ENCODE results near the gene PCED1A. TPM values are rescaled to one million over a fixed set of nuclear protein-coding genes. Genes with fewer than 3 reads are reported as not detected.
A peak's percentile ranks its signal among the peaks of the same experiment; 100 is the strongest.

The PCED1A gene
- total and polyA plus RNA-seq, 2 of the 13 experiments (the other 11 are each of a cell fraction or from before 2014, with no cell fraction given) = 40.1 to 84.2 TPM

GRCh38 chr20:2873747-2874041 is 33.2 kb upstream of the PCED1A start (continued):
- TF ChIP-seq, protein P1, sequence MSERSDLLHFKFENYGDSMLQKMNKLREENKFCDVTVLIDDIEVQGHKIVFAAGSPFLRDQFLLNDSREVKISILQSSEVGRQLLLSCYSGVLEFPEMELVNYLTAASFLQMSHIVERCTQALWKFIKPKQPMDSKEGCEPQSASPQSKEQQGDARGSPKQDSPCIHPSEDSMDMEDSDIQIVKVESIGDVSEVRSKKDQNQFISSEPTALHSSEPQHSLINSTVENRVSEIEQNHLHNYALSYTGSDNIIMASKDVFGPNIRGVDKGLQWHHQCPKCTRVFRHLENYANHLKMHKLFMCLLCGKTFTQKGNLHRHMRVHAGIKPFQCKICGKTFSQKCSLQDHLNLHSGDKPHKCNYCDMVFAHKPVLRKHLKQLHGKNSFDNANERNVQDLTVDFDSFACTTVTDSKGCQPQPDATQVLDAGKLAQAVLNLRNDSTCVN (CRISPR knock-in tag; IDR thresholded peaks at IDR 0.05; ENCODE audit: borderline replicate concordance) = no peak
- no peak for TF ChIP-seq CREB3 (CRISPR knock-in tag; IDR thresholded peaks at IDR 0.05)
- 0 out of 2 replicates have a peak, but pooled peaks have one; percentile 21 for TF ChIP-seq BHLHE40 (IDR thresholded peaks at IDR 0.05; ENCODE audit: low read length)
- TF ChIP-seq, protein P2, sequence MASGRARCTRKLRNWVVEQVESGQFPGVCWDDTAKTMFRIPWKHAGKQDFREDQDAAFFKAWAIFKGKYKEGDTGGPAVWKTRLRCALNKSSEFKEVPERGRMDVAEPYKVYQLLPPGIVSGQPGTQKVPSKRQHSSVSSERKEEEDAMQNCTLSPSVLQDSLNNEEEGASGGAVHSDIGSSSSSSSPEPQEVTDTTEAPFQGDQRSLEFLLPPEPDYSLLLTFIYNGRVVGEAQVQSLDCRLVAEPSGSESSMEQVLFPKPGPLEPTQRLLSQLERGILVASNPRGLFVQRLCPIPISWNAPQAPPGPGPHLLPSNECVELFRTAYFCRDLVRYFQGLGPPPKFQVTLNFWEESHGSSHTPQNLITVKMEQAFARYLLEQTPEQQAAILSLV (CRISPR knock-in tag; IDR thresholded peaks at IDR 0.05; ENCODE audit: borderline replicate concordance) = no peak

DNA sequence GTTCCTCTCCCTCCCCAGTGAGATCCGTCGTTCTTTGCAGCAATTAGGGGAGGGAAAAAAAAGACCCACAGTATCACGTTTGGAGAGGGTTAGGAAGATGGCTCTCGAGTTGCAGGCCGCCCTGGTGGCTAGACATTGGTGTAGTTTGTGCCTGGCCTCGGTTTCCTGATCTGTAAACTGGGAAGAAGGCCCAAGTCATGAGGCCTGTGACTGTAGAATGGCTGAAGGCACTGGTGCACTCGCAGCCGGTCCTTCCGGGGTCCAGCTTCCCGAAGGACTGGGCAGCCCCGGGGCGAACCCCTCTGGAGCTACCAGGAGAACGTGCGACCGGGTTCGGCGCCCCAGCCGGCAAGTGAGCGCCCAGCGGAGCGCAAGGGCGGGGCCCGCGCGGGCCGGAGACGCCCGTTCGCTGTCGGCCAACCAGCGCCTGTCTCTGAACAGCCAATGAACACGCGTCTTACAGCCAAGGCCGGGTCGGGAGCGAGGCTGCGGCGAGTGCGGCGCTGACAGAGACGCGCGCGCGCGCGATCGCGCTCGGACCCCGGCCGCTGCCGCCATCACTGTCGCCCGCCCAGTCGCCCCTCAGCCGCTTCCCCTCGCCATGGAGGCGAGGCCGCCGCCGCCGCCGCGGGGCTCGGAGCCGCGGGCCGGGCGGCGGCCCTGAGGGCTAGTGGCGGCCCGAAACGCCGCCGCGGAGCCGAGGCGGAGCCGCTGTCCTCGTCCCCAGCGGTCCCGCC is 32.7 kb upstream of the PCED1A start, which contains the start of gene PTPRA:
Gene PTPRA (plus strand): TSS at position 472 of the 737 bp plus-strand sequence. CDS start 90,797 bp downstream, outside the sequence.
- H4K20me1 ChIP-seq (ENCODE audit: insufficient read depth, low read length) = no peaks in the 10 kb centered on the region
- DNase-seq (ENCODE audit: low spot score) (peak; percentile 91), ATAC-seq (peak; percentile 90), FAIRE-seq (peak; percentile 8)
- H3K4me1 ChIP-seq (ENCODE audit: insufficient read depth, low read length) = peaks cover 63% of the 10 kb centered on the region
- peaks cover 0 to 18% of the 10 kb centered on the region in 2 experiments; a peak in 3 of 5 replicates for H3K27me3 ChIP-seq (ENCODE audit: control insufficient read depth in 1 of 2, insufficient read depth in 2 of 2, low read length in 2 of 2)
- in situ Hi-C loops (cut with HindIII; ENCODE audit: extremely low pct_ligation_motif_present, low pct_unique_long_range_greater_than_20kb) (no loop called here), intact Hi-C loops (cut with micrococcal nuclease; ENCODE audit: unreplicated experiment) (loop anchor here (10.0 kb wide), 1 partner anchor 72 kb away; no protein-coding TSS in a partner anchor)
- no TSS peak for BruUV-seq (replicated peaks)
- POLR2A ChIA-PET = interaction anchor here (0.6 to 1.8 kb wide), 13 partner anchors 8 to 350 kb away, joined by 3 to 11 read pairs (median 3); partner anchors contain the start of genes PCED1A and VPS16
- H3K9ac ChIP-seq (ENCODE audit: insufficient read depth, low read depth, low read length) = peak within 1 kb of the TSS; percentile 84
- peaks cover 41% of the 10 kb centered on the region for H3K79me2 ChIP-seq (ENCODE audit: insufficient read depth, low read length)
- H3K36me3 ChIP-seq (replicated peaks in 1 of 2; ENCODE audit: control insufficient read depth in 1 of 2, insufficient read depth in 2 of 2, low read length in 2 of 2) = peaks cover 0 to 3% of the 10 kb centered on the region in 2 experiments; a peak in 1 of 5 replicates
- H3K4me3 ChIP-seq (replicated peaks in 1 of 3; ENCODE audit: insufficient read depth in 1 of 3, low read depth in 2 of 3, low read length in 3 of 3) = peak within 1 kb of the TSS; percentile 77 to 98 (median 92)
- H2AFZ ChIP-seq (ENCODE audit: low read length) = peak within 1 kb of the TSS; percentile 86
- CTCF ChIA-PET (ENCODE audit: low intra/inter-chr PET ratio, low total read pairs) = no interaction called here
- no peaks in the 10 kb centered on the region for H3K9me3 ChIP-seq (ENCODE audit: low read length)
- peak within 1 kb of the TSS; percentile 96 for H3K4me2 ChIP-seq (ENCODE audit: low read depth, low read length)
- peak within 1 kb of the TSS; percentile 49 for H3K27ac ChIP-seq (ENCODE audit: extremely low read length, insufficient read depth, low read length)
- WGBS (ENCODE audit: low lambda C conversion rate) = under 1% methylated on average over 50 of the region's 83 CpGs
- peak; percentile 87 for TF ChIP-seq PHF20 (CRISPR knock-in tag; IDR thresholded peaks at IDR 0.05)
- peak; percentile 65; the same call in 1 of the 2 replicates for TF ChIP-seq ZNF691 (CRISPR knock-in tag; IDR thresholded peaks at IDR 0.05; ENCODE audit: borderline replicate concordance, low read depth)
- TF ChIP-seq ZNF33A (CRISPR knock-in tag; IDR thresholded peaks at IDR 0.05; ENCODE audit: borderline replicate concordance) = peak; percentile 94; the same call in 1 of the 2 replicates
- TF ChIP-seq ZBTB43 (CRISPR knock-in tag; conservative IDR thresholded peaks at IDR 0.05) = no peak; the same call in 1 of the 2 replicates
- TF ChIP-seq TCF12 (IDR thresholded peaks at IDR 0.05) = no peak
- peak; percentile 39; the same call in 1 of the 2 replicates for TF ChIP-seq TCF12 (CRISPR knock-in tag; IDR thresholded peaks at IDR 0.05)
- peak; percentile 75; the same call in 1 of the 2 replicates for TF ChIP-seq ZNF180 (CRISPR knock-in tag; IDR thresholded peaks at IDR 0.05; ENCODE audit: borderline replicate concordance, low read depth)
- no peak; the same call in none of the 2 replicates for TF ChIP-seq DR1 (CRISPR knock-in tag; IDR thresholded peaks at IDR 0.05)
- TF ChIP-seq, protein P3, sequence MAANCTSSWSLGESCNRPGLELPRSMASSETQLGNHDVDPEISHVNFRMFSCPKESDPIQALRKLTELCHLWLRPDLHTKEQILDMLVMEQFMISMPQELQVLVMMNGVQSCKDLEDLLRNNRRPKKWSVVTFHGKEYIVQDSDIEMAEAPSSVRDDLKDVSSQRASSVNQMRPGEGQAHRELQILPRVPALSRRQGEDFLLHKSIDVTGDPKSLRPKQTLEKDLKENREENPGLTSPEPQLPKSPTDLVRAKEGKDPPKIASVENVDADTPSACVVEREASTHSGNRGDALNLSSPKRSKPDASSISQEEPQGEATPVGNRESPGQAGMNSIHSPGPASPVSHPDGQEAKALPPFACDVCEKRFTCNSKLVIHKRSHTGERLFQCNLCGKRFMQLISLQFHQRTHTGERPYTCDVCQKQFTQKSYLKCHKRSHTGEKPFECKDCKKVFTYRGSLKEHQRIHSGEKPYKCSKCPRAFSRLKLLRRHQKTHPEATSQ (CRISPR knock-in tag; IDR thresholded peaks at IDR 0.05; ENCODE audit: borderline replicate concordance) = peak; percentile 37
- TF ChIP-seq POLR2G (IDR thresholded peaks at IDR 0.05; ENCODE audit: low read depth, low read length) = peak; percentile 100

All from HepG2 (cell line).